ENCODE measurements around the gene GOLGA6L25.
"Not testable (repeated sequence)": the region's sequence is repeated elsewhere in the genome, so short reads cannot be mapped to it uniquely, and the experiment has no call there.

GOLGA6L25 gene, protein sequence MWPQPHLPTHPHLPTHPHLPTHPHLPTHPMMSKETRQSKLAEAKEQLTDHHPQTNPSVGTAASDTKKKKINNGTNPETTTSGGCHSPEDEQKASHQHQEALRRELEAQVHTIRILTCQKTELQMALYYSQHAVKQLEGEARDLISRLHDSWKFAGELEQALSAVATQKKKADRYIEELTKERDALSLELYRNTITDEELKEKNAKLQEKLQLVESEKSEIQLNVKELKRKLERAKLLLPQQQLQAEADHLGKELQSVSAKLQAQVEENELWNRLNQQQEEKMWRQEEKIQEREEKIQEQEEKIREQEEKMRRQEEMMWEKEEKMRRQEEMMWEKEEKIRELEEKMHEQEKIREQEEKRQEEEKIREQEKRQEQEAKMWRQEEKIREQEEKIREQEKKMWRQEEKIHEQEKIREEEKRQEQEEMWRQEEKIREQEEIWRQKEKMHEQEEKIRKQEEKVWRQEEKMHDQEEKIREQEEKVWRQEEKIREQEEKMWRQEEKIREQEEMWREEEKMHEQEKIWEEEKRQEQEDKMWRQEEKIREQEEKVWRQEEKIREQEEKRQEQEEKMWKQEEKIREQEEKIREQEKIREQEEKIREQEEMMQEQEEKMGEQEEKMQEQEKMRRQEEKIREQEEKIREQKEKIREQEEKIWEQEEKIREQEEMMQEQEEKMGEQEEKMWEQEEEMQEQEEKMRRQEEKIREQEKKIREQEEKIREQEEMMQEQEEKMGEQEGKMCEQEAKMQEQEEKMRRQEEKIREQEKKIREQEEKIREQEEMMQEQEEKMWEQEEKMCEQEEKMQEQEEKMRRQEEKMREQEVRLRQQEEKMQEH

GRCh38 chr15:28553268-28553667 is at the start of gene GOLGA6L25:
Gene GOLGA6L25 (plus strand): TSS chr15:28553568. CDS start chr15:28553629, 61 bp downstream.
- DNase-seq (ENCODE audit: low spot score), result not testable (repeated sequence)

- DNase-seq (ENCODE audit: low spot score), result not testable (repeated sequence)
These were observed 45.0 kb upstream of the GOLGA6L25 start for GRCh38 chr15:28508217-28508889.

DNA sequence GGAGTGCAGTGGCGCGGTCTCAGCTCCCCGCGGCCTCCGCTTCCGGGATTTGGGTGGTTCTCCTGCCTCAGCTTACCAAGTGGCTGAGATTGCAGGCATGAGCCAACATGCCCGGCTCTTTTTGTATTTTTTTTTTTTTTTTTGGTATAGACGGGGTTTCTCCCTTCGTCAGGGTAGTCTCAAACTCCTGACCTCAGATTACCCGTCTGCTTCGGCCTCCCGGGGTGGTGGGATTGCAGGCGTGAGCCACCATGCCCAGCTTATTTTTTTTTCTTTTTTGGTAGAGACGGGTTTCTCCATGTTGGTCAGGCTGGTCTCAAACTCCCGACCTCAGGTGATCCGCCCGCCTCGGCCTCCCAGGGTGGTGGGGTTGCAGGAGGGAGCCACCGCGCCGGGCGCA is 39.2 kb upstream of the GOLGA6L25 start:
- not testable (repeated sequence) for DNase-seq (ENCODE audit: low spot score)

DNA sequence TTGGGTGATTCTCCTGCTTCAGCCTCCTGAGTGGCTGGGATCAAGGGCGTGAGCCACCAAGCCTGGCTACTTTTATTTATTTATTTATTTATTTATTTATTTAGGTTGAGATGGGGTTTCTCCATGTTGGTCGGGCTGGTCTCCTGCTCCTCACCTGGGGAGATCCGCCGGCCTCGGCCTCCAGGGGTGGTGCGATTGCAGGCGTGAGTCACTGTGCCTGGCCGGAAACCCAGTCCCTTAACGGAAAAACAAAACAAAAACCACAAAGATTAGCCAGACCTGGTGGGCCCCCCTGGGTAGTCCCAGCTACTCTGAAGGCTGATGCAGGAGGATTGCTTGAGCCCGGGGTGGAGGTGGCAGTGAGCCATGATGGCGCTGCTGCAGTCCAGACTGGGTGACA is 38.2 kb upstream of the GOLGA6L25 start:
- not testable (repeated sequence) for DNase-seq (ENCODE audit: low spot score)

GRCh38 chr15:28532954-28533353 is 20.4 kb upstream of the GOLGA6L25 start, which contains the start of gene GOLGA8G:
Gene GOLGA8G (minus strand): TSS chr15:28532971. CDS start chr15:28532909, 62 bp downstream.
- not testable (repeated sequence) for DNase-seq (ENCODE audit: low spot score)

DNA sequence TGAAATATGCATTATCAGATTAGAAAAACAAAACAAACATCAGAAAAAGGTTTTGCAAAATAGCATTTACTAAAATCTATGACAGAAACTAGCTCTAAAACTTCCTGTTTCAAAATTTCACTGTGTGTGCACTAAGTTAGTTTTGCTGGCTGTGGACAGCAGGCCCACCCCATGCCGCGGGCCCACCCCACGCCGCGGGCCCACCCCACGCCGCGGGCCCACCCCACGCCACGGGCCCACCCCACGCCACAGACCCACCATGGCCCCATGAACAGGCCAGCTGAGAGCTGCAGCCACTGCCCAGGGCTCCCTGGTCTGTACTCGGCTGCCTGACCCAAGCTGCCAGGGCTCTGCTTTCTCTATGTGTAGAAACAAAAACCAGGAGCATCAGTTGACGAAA is 20.0 kb downstream of the GOLGA6L25 start:
- not testable (repeated sequence) for DNase-seq (ENCODE audit: low spot score)

- DNase-seq (ENCODE audit: low spot score), result not testable (repeated sequence)
These were observed 35.7 kb downstream of the GOLGA6L25 start for GRCh38 chr15:28588977-28589606.

- DNase-seq (ENCODE audit: low spot score), result not testable (repeated sequence)
These were observed 36.4 kb downstream of the GOLGA6L25 start for GRCh38 chr15:28589769-28590168.

- not testable (repeated sequence) for DNase-seq (ENCODE audit: low spot score)
These were observed 39.0 kb downstream of the GOLGA6L25 start for GRCh38 chr15:28592395-28592794.

- not testable (repeated sequence) for DNase-seq (ENCODE audit: low spot score)
These were observed 40.2 kb downstream of the GOLGA6L25 start for GRCh38 chr15:28593424-28594129.

DNA sequence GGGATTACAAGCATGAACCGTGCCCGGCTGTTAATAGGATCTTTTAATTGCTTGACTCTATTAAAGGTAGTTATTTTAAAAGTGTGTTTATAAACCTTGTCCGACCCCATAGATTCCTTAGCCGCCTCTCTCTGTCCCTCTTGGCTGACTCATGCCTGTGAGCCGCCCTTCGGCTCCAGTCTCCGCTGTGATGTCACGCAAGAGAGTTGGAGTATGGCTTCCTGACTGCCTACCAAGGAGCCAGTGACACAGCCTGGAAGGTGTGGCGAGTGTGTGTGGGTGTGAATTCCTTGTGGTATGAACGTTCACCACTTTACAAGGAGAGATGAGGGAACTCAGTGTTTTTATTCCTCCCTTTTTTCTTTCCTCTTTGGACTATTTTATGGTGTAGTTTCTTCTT is 44.1 kb downstream of the GOLGA6L25 start:
- not testable (repeated sequence) for DNase-seq (ENCODE audit: low spot score)

GRCh38 chr15:28598209-28598608 is 44.8 kb downstream of the GOLGA6L25 start:
- DNase-seq (ENCODE audit: low spot score), result not testable (repeated sequence)

GRCh38 chr15:28602152-28602551 is 48.8 kb downstream of the GOLGA6L25 start:
- not testable (repeated sequence) for DNase-seq (ENCODE audit: low spot score)
